ENCODE results near the gene TMEM245.

TMEM245 gene

GRCh38 chr9:109119439-109120203 is at the start of gene TMEM245:
TSS of gene TMEM245 (minus strand) at chr9:109119947. CDS start at chr9:109119913, 34 bp downstream.
- peak; percentile 86 for DNase-seq (ENCODE audit: low read depth)

- DNase-seq (ENCODE audit: low read depth), result no peak
Measured at GRCh38 chr9:109168170-109168569, 48.4 kb upstream of the TMEM245 start.

DNA sequence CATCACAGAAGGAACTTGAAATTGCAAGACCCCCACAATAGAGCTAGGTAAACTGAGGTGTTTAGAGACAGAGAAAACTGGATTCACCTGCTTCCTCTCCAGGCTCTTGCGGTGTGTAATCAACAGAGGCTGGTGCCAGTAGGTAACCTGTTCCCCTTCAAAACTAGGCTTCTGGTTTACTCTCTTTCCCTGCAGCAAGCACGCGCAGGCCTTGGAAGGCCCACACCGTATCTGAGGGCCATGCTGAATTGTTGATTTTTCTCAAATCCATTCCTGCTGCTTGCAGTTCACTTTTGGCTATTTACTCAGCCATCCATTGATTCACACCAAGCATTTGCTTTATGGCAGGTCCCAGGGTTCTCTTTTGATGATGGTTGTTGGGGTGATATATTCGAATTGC is 48.0 kb upstream of the TMEM245 start:
- DNase-seq (ENCODE audit: low read depth), result no peak

DNA sequence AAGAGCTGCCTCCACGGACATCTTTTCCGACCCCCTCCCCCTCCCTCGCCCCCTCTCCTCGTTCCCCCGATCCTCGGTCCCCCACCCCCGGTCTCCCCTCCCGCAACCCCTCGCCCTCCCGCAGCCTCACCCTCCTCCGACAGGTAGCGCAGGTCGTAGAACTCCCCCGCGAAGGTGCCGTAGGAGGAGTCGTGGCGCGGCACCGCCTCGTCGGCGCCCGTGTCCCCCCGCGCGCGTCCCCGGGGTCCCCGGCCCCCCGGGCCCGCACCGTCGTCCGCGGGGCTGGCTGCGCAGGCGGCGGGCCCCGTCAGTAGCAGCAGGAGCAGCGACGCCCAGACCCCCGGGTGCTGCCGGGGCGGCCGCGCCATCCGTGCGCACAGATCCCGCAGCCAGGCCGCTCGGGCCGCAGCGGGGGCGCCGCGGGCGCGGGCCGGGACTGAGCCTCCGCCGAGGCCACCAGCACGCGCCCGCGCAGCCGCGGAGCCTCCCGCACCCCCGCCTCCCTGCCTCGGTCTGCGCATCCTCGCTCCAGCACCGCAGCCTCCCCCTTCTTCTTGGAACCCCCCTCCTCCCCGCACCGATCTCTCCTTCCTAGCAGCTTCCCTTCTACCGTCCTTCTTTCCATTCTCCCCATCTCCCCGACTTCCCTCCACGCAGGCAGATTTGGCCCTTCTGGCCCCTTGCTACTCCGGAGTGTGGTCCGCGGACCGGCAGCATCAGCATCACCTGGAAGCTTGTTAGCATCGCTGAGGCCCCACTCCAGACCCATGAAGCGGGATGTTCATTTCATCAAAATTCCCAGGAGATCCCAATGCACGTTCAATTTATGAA is 47.2 kb upstream of the TMEM245 start, which contains the start of gene FRRS1L:
TSS of gene FRRS1L (minus strand) at position 479 of the 831 bp plus-strand sequence. CDS start at position 368, 111 bp downstream.
- DNase-seq (ENCODE audit: low read depth), result no peak

DNA sequence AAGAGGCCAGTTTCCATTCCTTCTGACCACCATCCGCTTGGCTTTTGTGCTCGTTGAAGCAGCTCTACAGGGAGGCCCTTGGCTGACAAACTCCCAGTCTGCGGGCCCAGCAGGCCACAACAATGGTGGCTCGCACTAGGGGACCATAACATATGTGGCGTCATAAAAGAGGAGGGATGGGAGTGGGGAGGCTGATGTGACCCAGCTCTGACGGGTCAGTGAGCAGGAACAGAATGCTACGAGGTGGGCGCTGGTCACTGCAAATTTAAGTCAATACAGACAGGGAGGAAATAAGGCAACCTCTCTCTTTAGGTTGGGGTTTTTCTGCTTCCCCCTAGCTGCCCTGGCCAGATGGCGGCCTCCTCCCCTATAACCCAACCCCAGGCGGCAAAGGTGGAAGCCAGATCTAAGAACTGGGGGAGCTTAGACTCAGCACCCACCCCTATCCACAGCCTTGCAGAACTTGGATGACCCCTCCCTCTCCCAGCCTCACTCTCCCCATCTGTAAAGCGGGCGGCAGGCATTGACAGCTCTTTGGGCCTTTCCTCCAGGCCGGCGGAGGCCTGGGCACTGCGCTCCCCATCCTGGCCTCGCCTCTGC is 46.5 kb upstream of the TMEM245 start:
- DNase-seq (ENCODE audit: low read depth), result no peak

GRCh38 chr9:109164042-109164441 is 44.3 kb upstream of the TMEM245 start:
- no peak for DNase-seq (ENCODE audit: low read depth)

DNA sequence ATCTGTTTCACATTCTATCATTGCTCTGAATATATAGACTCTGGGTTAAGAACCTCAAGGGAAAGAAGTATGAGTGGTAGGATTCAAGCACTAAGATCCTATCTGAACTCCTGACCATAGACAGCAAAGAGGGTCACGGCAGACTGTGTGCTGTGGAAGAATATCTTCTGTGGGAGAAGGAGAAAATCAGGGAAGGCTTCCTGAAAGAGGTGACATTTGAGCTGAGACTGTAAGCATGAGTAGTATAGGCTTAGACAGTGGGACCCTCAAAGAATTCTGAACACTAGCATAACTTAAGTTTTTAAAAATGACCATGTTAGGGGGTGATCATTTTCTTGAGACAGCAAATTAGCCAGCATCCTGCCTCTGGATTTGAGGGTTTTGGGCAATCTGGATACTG is 43.4 kb upstream of the TMEM245 start:
- no peak for DNase-seq (ENCODE audit: low read depth)

DNA sequence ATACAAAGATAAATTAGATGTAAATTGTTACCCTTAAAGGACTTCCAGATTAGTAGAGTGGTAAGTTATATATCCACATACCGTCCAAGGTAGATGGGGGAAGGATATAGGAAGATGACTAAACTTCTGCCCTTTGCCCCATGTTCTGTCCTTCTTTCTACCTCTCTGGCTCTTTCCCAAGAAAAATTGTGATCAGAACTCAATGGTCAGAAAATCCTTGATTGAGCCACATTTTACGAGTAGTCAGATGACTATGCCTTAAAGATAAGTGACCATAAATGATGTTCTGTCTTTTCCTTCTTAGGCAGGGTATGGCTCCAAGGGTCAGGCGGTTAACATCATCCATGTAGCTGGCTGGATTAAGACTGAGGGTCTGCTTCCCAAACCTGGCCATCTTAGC is 42.9 kb upstream of the TMEM245 start:
- DNase-seq (ENCODE audit: low read depth), result no peak

DNA sequence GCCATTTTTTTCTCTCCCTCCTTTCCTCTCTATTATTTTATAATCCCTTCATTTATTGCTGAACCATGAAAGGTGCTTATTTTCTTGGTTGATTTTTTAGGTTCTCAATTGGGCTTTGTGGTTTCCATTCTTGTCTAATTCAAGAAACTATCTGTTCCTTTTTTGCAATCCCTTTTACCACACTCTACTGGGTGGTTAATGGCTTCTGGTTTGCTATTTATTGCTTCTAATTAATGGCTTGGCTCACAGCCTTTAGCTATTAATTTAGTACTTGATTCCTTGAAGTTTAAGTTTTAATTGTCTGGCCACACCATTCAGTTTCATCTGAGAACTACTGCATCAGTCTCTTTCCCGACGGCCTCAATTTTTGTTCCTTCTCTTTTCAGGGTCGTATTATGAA is 41.7 kb upstream of the TMEM245 start:
- no peak for DNase-seq (ENCODE audit: low read depth)

- no peak for DNase-seq (ENCODE audit: low read depth)
Measured at GRCh38 chr9:109159583-109159982, 39.8 kb upstream of the TMEM245 start.

- DNase-seq (ENCODE audit: low read depth), result no peak
Measured at GRCh38 chr9:109158651-109159050, 38.9 kb upstream of the TMEM245 start.

DNA sequence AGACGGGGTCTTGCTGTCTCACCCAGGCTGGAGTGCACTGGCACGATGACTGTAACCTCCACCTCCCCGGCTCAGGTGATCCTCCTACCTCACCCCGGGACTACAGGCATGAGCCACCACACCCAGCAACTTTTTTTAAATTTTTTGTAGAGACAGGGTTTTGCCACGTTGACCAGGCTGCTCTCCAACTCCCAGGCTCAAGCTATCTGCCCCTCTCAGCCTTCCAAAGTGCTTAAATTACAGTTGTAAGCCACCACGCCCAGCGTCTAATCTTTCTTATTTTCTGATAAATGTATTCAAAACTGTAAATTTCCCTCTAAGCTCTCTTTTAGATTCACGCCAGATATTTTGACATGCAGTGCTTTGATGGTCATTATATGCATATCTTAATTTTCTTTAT is 37.0 kb upstream of the TMEM245 start:
- DNase-seq (ENCODE audit: low read depth), result no peak

- DNase-seq (ENCODE audit: low read depth), result no peak
Measured at GRCh38 chr9:109150925-109151545, 31.3 kb upstream of the TMEM245 start.

DNA sequence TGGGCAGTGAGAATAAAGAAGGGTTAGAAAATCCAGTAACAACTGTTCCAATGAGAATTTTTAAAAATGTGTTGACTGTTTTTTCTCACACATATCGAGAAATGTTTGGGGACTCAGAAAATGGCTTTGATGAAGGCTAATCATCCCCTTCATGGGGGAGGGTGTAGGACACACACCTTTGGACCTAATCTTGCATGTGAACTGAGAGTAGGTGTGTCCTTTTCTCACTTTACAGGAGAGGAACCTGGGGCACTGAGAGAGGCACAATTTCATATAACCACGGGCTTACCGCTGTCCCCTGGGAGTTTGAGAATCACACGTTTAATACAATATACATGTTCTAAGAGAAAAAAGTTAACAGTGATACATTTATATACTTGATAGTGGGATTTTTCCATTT is 30.0 kb upstream of the TMEM245 start:
- no peak for DNase-seq (ENCODE audit: low read depth)

- DNase-seq (ENCODE audit: low read depth), result no peak
Measured at GRCh38 chr9:109149089-109149488, 29.3 kb upstream of the TMEM245 start.

- DNase-seq (ENCODE audit: low read depth), result no peak
Measured at GRCh38 chr9:109145051-109145450, 25.3 kb upstream of the TMEM245 start.

DNA sequence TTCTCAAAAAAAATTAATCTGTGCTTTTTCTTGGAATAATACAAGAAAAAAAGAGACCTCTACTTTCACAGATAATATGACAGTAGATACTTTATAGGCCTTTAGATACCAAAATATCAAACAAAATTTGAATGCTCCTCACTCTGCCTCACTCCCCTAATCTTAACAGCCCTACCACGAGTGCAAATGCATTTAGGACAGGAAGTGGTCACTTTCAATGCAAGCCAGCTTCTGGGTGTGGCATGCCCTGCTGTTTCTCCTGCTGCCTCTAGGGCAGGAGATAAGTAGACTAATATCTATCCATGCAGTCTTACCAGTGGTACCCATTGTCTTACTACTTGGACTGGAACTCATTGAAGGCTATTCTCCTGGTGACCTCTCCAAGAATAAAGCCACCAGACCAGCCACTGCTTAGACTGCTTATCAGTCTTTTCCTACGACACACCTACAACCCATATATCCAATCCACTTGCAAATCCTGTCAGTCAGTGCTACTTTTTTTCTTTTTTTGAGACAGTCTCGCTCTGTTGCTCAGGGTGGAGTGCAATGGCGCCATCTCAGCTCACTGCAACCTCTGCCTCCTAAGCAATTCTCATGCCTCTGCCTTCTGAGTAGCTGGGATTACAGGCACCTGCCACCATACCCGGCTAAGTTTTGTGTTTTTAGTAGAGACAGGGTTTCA is 24.3 kb upstream of the TMEM245 start:
- no peak for DNase-seq (ENCODE audit: low read depth)

DNA sequence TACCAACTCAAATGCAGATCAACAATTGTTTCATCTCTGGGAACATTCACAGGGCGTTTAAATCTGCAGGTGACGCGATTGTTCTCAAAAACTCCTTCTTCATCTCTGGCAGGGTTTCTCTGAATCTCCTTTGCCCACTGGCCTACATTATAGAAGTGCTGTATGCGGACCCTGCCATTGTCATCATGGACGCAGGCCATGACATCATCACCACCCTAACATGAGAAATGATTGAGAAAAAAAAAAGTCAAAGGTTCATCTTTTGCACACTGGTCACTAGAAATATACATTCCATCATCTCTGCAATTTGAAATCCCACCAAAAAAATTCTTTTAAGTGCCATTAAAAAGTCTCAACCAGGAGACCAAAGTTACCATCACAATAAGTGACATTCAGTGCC is 21.6 kb upstream of the TMEM245 start:
- no peak for DNase-seq (ENCODE audit: low read depth)

DNA sequence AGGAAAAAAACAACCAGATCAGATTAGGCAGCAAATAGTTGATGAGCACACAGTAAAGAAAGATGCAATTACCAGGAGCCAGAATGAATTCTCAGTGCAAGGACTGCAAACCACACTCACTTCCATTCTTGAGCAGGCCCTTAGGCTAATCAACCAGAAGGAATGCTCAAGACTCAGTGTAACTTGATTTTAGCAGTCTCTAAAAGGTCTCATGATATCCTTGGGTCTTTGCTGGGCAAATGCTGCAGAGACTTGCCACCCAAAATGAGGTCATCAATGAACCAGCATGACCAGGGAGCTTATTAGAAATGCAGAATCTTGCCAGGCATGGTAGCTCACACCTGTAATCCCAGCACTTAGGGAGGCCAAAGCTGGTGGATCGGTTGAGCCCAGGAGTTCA is 20.1 kb upstream of the TMEM245 start:
- DNase-seq (ENCODE audit: low read depth), result no peak

GRCh38 chr9:109138421-109138820 is 18.7 kb upstream of the TMEM245 start:
- no peak for DNase-seq (ENCODE audit: low read depth)

DNA sequence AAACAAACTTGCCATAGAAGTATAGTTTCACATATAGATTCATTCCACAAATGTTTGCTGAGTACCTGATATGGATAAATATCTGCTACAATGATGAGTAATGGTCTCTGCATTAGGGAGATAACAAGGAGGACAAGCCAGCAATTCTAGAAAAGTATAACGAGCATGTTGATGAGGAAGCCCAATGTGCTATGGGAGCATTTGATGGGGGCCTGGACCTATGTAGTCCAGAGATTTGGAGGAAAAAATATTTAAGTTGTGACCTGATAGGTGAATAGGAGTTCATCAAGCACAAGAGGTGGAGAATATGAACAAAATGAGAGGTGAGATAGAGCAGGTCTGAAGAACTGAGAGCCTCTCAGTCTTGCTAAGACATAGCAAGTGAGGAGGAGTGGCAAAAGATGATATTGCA is 14.4 kb upstream of the TMEM245 start:
- no peak for DNase-seq (ENCODE audit: low read depth)

- DNase-seq (ENCODE audit: low read depth), result no peak
Measured at GRCh38 chr9:109133533-109133932, 13.8 kb upstream of the TMEM245 start.

Data from stimulated activated CD8-positive, alpha-beta memory T cell treated with anti-CD3 and anti-CD28 coated beads, Interleukin-7, amount 100 ng/mL, for 24 hours (primary cell).